Keratinocyte (primary cell): ENCODE data around the gene UBE2E3. TPM values are rescaled to one million over a fixed set of nuclear protein-coding genes. Genes with fewer than 3 reads are reported as not detected.

ENCODE experiments used
- DNase-seq: peaks from one replicate; pipeline ENCODE4 v3.0.0-alpha.2; 2011; ENCODE audit warnings: low read depth, missing footprints, low spot score
- FAIRE-seq: peaks from 2 replicates; lab custom pipeline; 2011; peaks lifted over from hg19 to GRCh38; lab: Jason Lieb, UNC
- H2AFZ ChIP-seq: 2 replicates; pipeline ENCODE4 v1.6.0; 2012; ENCODE audit warnings: low read length, control low read depth, inconsistent platforms; ENCODE audit not compliant: control insufficient read depth
- H3K27ac ChIP-seq: 2 replicates; pipeline ENCODE4 v1.5.1; 2011; ENCODE audit warnings: low read length; ENCODE audit not compliant: control insufficient read depth, insufficient read depth
- H3K27me3 ChIP-seq: 3 replicates; pipeline ENCODE4 v1.6.0; 2011; ENCODE audit warnings: low read length; ENCODE audit not compliant: control insufficient read depth, insufficient read depth; ENCODE audit errors: extremely low read depth
- H3K36me3 ChIP-seq, 2 experiments: 2 replicates in 1 of 2; 3 replicates in 1 of 2; pipeline ENCODE4 v1.5.1; 2011; ENCODE audit warnings: low read length in 2 of 2, mild to moderate bottlenecking in 1 of 2; ENCODE audit not compliant: control insufficient read depth in 2 of 2, insufficient read depth in 2 of 2; ENCODE audit errors: extremely low read depth in 1 of 2
- H3K4me1 ChIP-seq: 3 replicates; pipeline ENCODE4 v1.5.1; 2011; ENCODE audit warnings: low read length; ENCODE audit not compliant: control insufficient read depth, insufficient read depth; ENCODE audit errors: extremely low read depth
- H3K4me2 ChIP-seq: 3 replicates; pipeline ENCODE4 v1.6.0; 2011; ENCODE audit warnings: low read depth, low read length; ENCODE audit not compliant: control insufficient read depth, insufficient read depth; ENCODE audit errors: extremely low read depth
- H3K4me3 ChIP-seq, 3 experiments: fragments of 200-600 bp in 1 of 3; sonication (generic) in 1 of 3; 2 replicates in 2 of 3; 3 replicates in 1 of 3; pipeline ENCODE4 v1.5.1; 2011 to 2016; ENCODE audit warnings: low read length in 3 of 3, mild to moderate bottlenecking in 3 of 3, control low read depth in 2 of 3, inconsistent platforms in 1 of 3, low read depth in 1 of 3, mixed read lengths in 1 of 3, mixed run types in 1 of 3, moderate library complexity in 1 of 3; ENCODE audit not compliant: control insufficient read depth in 2 of 3, insufficient read depth in 2 of 3; ENCODE audit errors: extremely low read depth in 1 of 3
- H3K79me2 ChIP-seq: 2 replicates; pipeline ENCODE4 v1.6.0; 2012; ENCODE audit warnings: low read length; ENCODE audit not compliant: control insufficient read depth, insufficient read depth
- H3K9ac ChIP-seq: 3 replicates; pipeline ENCODE4 v1.6.0; 2011; ENCODE audit warnings: low read length; ENCODE audit not compliant: control insufficient read depth, insufficient read depth; ENCODE audit errors: extremely low read depth
- H3K9me1 ChIP-seq: 3 replicates; pipeline ENCODE4 v1.6.0; 2011; ENCODE audit warnings: low read length; ENCODE audit not compliant: control insufficient read depth, insufficient read depth; ENCODE audit errors: extremely low read depth
- H3K9me3 ChIP-seq: 2 replicates; pipeline ENCODE4 v1.5.1; 2012; ENCODE audit warnings: low read depth, low read length; ENCODE audit not compliant: control insufficient read depth
- H4K20me1 ChIP-seq: 3 replicates; pipeline ENCODE4 v1.6.0; 2011; ENCODE audit warnings: low read length; ENCODE audit not compliant: control insufficient read depth, insufficient read depth; ENCODE audit errors: extremely low read depth
- CTCF ChIP-seq, 3 experiments: IDR thresholded peaks in 1 of 3; conservative IDR thresholded peaks in 1 of 3; optimal IDR thresholded peaks in 1 of 3; 2 replicates in 2 of 3; 3 replicates in 1 of 3; pipeline versions ENCODE3 to v1.5.1; 2011; ENCODE audit warnings: low read length in 3 of 3, mild to moderate bottlenecking in 3 of 3, moderate library complexity in 2 of 3, control low read depth in 1 of 3, inconsistent platforms in 1 of 3; ENCODE audit not compliant: insufficient read depth in 2 of 3; ENCODE audit errors: extremely low read depth in 1 of 3
- EZH2 ChIP-seq: IDR thresholded peaks from one replicate; pipeline ENCODE4 v1.6.1; 2012; ENCODE audit warnings: inconsistent platforms, mild to moderate bottlenecking, low read length, moderate library complexity
- dilution Hi-C: fragments of 300-500 bp; cut with MboI; formaldehyde crosslinking; loops from one replicate; pipeline ENCODE4 v1.7.0; 2020; ENCODE audit warnings: low sequenced_read_pairs; ENCODE audit not compliant: extremely low pct_ligation_motif_present
- polyA plus RNA-seq, 5 experiments: library from polyadenylated mRNA; depleted of rRNA in 3 of 5; stranded (reverse) in 3 of 5; stranded (forward) in 1 of 5; unstranded in 1 of 5; fragments of >200 nt; gene quantifications; 1 replicate in 1 of 5; 2 replicates in 3 of 5; 3 replicates in 1 of 5; pipeline versions ENCODE4 v1.2.1 to v1.2.3, GENCODE V29; 2011 to 2012; ENCODE audit warnings: missing spikeins in 2 of 5, low read depth in 1 of 5, low replicate concordance in 1 of 5

Gene UBE2E3
- polyA plus RNA-seq, 1 donor (not counting 4 experiments of a cell fraction or from before 2014, with no cell fraction given): 91.1 TPM

- Histone ChIP-seq H3K27ac (no peak overlapping the region), H3K4me3 (no peak overlapping the region), H3K9me3 (no peaks in the 10 kb centered on the region), H3K9me1 (no peaks in the 10 kb centered on the region), H3K79me2 (no peaks in the 10 kb centered on the region), H3K27me3 (no peaks in the 10 kb centered on the region), H3K4me1 (no peaks in the 10 kb centered on the region), H3K9ac (no peak overlapping the region), H4K20me1 (no peaks in the 10 kb centered on the region), H3K36me3 (no peaks in the 10 kb centered on the region), H2AFZ (no peak overlapping the region), H3K4me2 (no peak overlapping the region)
- DNase-seq (no peak), FAIRE-seq (no peak)
- TF ChIP-seq EZH2 (no peak), CTCF (optimal IDR thresholded peaks at IDR 0.05 in 1 of 3, IDR thresholded peaks at IDR 0.05 in 1 of 3, conservative IDR thresholded peaks at IDR 0.05 in 1 of 3; ENCODE audit: extremely low read depth in 1 of 3, insufficient read depth in 2 of 3, low read length in 3 of 3) (no peak)
- dilution Hi-C loops: no loop called here
These were observed 27.6 kb upstream of the UBE2E3 start for GRCh38 chr2:180952731-180953336.

- H3K4me3 ChIP-seq: no peak overlapping the region
- H3K9me3 ChIP-seq: no peaks in the 10 kb centered on the region
- no peaks in the 10 kb centered on the region for H3K4me1 ChIP-seq
- H3K27ac ChIP-seq: no peak overlapping the region
- no peaks in the 10 kb centered on the region for H3K27me3 ChIP-seq
- H4K20me1 ChIP-seq: no peaks in the 10 kb centered on the region
- no peak overlapping the region for H3K4me2 ChIP-seq
- no peaks in the 10 kb centered on the region for H3K79me2 ChIP-seq
- no peaks in the 10 kb centered on the region for H3K9me1 ChIP-seq
- H3K9ac ChIP-seq: no peak overlapping the region
- no peak for FAIRE-seq
- H2AFZ ChIP-seq: no peak overlapping the region
- TF ChIP-seq EZH2: no peak
- no peak for TF ChIP-seq CTCF (optimal IDR thresholded peaks at IDR 0.05 in 1 of 3, IDR thresholded peaks at IDR 0.05 in 1 of 3, conservative IDR thresholded peaks at IDR 0.05 in 1 of 3; ENCODE audit: extremely low read depth in 1 of 3, insufficient read depth in 2 of 3, low read length in 3 of 3)
- dilution Hi-C loops: no loop called here
- no peaks in the 10 kb centered on the region for H3K36me3 ChIP-seq
- no peak for DNase-seq
These were observed 26.9 kb upstream of the UBE2E3 start for GRCh38 chr2:180953550-180953949.
